PFSK-1 (cell line): ENCODE measurements around the gene CLDN11.

ENCODE experiments used
- FOXP2 ChIP-seq: optimal IDR thresholded peaks from 2 replicates; pipeline ENCODE3; 2011; ENCODE audit warnings: borderline replicate concordance, control low read depth, inconsistent platforms; ENCODE audit not compliant: insufficient read depth; ENCODE audit errors: extremely low read length, extremely low read depth
- POLR2AphosphoS5 ChIP-seq: IDR thresholded peaks from 2 replicates; pipeline ENCODE4 v1.6.1; 2012; ENCODE audit warnings: low read depth, mild to moderate bottlenecking, control low read depth, low read length, moderate library complexity
- SIN3A ChIP-seq: IDR thresholded peaks from 2 replicates; pipeline ENCODE4 v1.6.1; 2012; ENCODE audit warnings: mild to moderate bottlenecking, low read length, moderate library complexity, borderline replicate concordance; ENCODE audit not compliant: insufficient read depth
- TAF1 ChIP-seq: IDR thresholded peaks from 2 replicates; pipeline ENCODE4 v1.6.1; 2012; ENCODE audit warnings: low read length, control low read depth, borderline replicate concordance; ENCODE audit not compliant: insufficient read depth
- TF ChIP-seq, protein P1 (sequence below), 2 experiments: IDR thresholded peaks; 2 replicates each; pipeline versions ENCODE4 v1.6.1 to v1.8.0; 2011 to 2012; ENCODE audit warnings: low read depth in 2 of 2, low read length in 2 of 2, control low read depth in 1 of 2, inconsistent platforms in 1 of 2, mild to moderate bottlenecking in 1 of 2, moderate library complexity in 1 of 2; ENCODE audit not compliant: insufficient read depth in 1 of 2

CLDN11 gene

DNA sequence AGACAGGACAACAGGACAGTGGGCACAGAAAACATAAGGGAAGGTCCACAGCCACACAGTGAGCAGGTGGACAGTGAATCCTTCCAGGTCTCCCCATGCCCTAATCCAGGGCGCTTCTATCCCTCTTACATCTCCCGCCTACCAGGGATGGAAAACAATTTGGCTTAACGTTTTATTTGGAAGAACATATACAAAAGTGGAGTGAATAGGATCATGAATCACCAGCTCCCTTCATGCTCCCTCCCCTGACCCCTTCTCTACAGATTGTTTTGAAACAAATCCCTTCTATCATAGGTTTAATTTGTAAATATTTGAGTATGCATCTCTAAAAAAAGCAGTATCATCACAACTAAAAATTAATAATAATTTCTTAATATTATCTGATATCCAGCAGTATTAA lies 52.5 kb downstream of the CLDN11 start:
- TF ChIP-seq TAF1 (no peak), SIN3A (no peak), POLR2AphosphoS5 (no peak), FOXP2 (no peak)
- TF ChIP-seq, protein P1, sequence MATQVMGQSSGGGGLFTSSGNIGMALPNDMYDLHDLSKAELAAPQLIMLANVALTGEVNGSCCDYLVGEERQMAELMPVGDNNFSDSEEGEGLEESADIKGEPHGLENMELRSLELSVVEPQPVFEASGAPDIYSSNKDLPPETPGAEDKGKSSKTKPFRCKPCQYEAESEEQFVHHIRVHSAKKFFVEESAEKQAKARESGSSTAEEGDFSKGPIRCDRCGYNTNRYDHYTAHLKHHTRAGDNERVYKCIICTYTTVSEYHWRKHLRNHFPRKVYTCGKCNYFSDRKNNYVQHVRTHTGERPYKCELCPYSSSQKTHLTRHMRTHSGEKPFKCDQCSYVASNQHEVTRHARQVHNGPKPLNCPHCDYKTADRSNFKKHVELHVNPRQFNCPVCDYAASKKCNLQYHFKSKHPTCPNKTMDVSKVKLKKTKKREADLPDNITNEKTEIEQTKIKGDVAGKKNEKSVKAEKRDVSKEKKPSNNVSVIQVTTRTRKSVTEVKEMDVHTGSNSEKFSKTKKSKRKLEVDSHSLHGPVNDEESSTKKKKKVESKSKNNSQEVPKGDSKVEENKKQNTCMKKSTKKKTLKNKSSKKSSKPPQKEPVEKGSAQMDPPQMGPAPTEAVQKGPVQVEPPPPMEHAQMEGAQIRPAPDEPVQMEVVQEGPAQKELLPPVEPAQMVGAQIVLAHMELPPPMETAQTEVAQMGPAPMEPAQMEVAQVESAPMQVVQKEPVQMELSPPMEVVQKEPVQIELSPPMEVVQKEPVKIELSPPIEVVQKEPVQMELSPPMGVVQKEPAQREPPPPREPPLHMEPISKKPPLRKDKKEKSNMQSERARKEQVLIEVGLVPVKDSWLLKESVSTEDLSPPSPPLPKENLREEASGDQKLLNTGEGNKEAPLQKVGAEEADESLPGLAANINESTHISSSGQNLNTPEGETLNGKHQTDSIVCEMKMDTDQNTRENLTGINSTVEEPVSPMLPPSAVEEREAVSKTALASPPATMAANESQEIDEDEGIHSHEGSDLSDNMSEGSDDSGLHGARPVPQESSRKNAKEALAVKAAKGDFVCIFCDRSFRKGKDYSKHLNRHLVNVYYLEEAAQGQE (IDR thresholded peaks at IDR 0.05; ENCODE audit: insufficient read depth in 1 of 2, low read depth in 2 of 2, low read length in 2 of 2), result no peak

DNA sequence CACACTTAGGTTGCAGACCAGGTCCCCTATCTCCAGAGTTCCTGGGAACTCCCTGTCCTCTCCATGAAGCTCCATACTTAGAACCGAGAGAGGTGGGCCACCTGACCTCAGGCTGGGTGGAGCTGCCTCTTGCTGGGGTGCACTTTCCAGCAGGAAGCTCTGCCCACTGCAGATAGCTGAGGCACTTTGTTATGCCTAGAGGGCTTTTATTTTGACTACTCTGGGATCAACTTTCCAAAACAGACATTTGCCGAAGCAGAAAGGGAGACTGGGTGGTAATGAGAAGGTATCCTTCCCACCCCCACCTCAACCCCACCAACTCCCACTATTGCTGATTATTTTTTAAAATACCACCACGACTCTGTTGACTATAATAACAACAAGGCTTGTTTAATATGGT lies 54.7 kb downstream of the CLDN11 start:
- TF ChIP-seq TAF1, result no peak
- TF ChIP-seq SIN3A, result no peak
- TF ChIP-seq POLR2AphosphoS5, result no peak
- TF ChIP-seq, protein P1 (IDR thresholded peaks at IDR 0.05; ENCODE audit: insufficient read depth in 1 of 2, low read depth in 2 of 2, low read length in 2 of 2), result no peak
- TF ChIP-seq FOXP2, result no peak

DNA sequence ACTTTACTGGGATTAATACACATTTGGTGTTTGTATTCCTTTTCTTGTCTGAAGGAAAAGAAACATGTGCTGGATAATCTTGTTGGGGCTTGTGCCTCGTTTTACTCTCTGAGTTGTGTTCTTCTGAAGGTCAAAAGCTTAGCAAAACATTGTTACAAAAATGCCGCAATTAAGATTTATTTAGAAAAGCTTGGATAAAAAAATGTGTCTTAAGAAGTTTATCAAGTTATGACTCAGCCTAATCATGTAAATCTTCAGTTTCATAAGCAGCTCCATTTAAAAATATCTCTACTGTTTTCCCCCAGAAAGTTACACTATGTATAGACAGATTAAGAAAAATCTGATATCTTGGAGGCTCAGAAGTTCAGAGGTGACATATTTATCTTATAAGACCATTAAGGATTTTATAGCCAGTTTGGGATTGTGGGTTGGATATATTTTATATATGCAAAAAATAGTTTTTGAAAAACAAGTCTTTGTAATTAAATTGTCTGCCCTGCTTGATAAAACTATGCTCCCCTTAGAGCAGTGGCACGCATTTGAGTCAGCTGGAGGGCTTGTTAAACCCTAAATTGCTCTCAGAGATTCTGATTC lies 56.5 kb downstream of the CLDN11 start:
- TF ChIP-seq POLR2AphosphoS5, result no peak
- TF ChIP-seq, protein P1 (IDR thresholded peaks at IDR 0.05; ENCODE audit: insufficient read depth in 1 of 2, low read depth in 2 of 2, low read length in 2 of 2), result no peak
- TF ChIP-seq TAF1, result no peak
- TF ChIP-seq FOXP2, result no peak

DNA sequence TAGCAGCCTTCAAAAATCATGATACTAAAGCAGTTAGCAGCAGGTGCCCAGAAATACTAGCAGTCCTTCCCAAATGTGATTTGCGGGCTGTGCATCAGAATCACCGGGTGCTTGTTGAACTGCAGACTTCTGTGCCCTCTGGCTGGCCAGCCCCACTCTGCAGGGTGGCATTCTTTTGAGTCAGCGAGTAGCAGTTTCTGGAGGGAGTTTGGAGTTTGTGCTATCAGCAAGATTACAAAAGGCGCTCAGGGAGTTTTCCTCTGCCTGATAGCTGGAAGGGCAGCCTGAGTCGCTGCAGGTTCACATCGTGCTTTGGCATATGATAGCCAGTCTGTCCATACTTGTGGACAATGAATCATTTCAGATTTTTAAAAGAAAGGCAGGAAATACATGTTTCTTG lies 57.6 kb downstream of the CLDN11 start:
- no peak for TF ChIP-seq TAF1
- TF ChIP-seq FOXP2, result no peak
- no peak for TF ChIP-seq POLR2AphosphoS5
- TF ChIP-seq, protein P1 (IDR thresholded peaks at IDR 0.05; ENCODE audit: insufficient read depth in 1 of 2, low read depth in 2 of 2, low read length in 2 of 2), result no peak
- no peak for TF ChIP-seq SIN3A

DNA sequence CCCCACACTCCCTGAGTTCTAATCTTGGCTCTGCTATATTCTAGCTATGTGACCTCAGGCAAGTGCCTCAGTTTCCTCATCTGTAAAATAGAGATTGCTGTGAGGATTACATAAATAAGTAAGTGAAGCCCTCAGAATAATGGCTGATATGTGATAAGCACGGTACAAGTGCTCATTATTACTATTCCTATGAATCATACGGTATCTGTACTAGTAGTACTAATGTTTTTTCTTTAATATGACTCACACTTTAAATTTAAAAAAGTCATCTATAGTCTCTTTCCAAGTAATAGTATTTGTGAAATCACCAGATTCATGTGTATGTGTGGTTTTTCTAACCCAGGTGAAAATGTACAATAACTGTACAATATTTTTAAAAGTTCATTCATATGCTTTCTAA lies 58.7 kb downstream of the CLDN11 start:
- TF ChIP-seq FOXP2, result no peak
- no peak for TF ChIP-seq POLR2AphosphoS5
- TF ChIP-seq SIN3A, result no peak
- TF ChIP-seq TAF1, result no peak
- TF ChIP-seq, protein P1 (IDR thresholded peaks at IDR 0.05; ENCODE audit: insufficient read depth in 1 of 2, low read depth in 2 of 2, low read length in 2 of 2), result no peak
